Uterus (tissue), 4 donors: ENCODE measurements around the gene DCAF6. TPM values are rescaled to one million over a fixed set of nuclear protein-coding genes. Genes with fewer than 3 reads are reported as not detected.
"Not testable (repeated sequence)": the region's sequence is repeated elsewhere in the genome, so short reads cannot be mapped to it uniquely, and the experiment has no call there.

ENCODE experiments used
- DNase-seq, 2 donors: peaks; one replicate each; pipeline ENCODE4 v3.0.0-alpha.2; 2019 to 2020
- H3K27ac ChIP-seq, 2 donors: fragments of 200-600 bp; sonication (generic); 1 replicate in 1 of 2; 2 replicates in 1 of 2; pipeline ENCODE4 v1.5.1; 2016 to 2018
- H3K27me3 ChIP-seq, 2 donors: fragments of 200-600 bp; sonication (generic); one replicate each; pipeline ENCODE4 v1.5.1; 2018 to 2019; ENCODE audit warnings: control low read depth in 1 of 2
- H3K36me3 ChIP-seq, 2 donors: fragments of 200-600 bp; sonication (generic); one replicate each; pipeline ENCODE4 v1.5.1; 2019; ENCODE audit warnings: control low read depth in 1 of 2
- H3K4me1 ChIP-seq, 2 donors: fragments of 200-600 bp; sonication (generic); one replicate each; pipeline ENCODE4 v1.5.1; 2018 to 2019; ENCODE audit warnings: control low read depth in 1 of 2
- H3K4me3 ChIP-seq, 2 donors: fragments of 200-600 bp; sonication (generic); 1 replicate in 1 of 2; 2 replicates in 1 of 2; pipeline ENCODE4 v1.5.1; 2018 to 2019; ENCODE audit warnings: mild to moderate bottlenecking in 1 of 2
- H3K9me3 ChIP-seq, 2 donors: fragments of 200-600 bp; sonication (generic); one replicate each; pipeline ENCODE4 v1.5.1; 2019; ENCODE audit warnings: control low read depth in 1 of 2
- POLR2A ChIP-seq, 2 donors: fragments of 450-650 bp; IDR thresholded peaks; one replicate each; pipeline ENCODE4 v1.6.1; 2016; ENCODE audit warnings: antibody characterized with exemption in 2 of 2, mild to moderate bottlenecking in 1 of 2, moderate library complexity in 1 of 2
- intact Hi-C: fragments of 100-400 bp; cut with DNase I; formaldehyde crosslinking; loops from one replicate; pipeline ENCODE4 v1.15.1; 2023; ENCODE audit warnings: low total_unique reads
- total RNA-seq, 4 donors: library from RNA; depleted of rRNA in 3 of 4; stranded (reverse); fragments of >200 nt in 3 of 4; gene quantifications; one replicate each; pipeline versions ENCODE4 v1.1.0 to v1.2.4, GENCODE V29; 2014 to 2023
- TF ChIP-seq, protein P1 (sequence below), 4 experiments: fragments of 200-600 bp in 2 of 4; fragments of 450-650 bp in 2 of 4; sonication (generic) in 2 of 4; IDR thresholded peaks; one replicate each; pipeline ENCODE4 v1.5.1; 2016 to 2019; ENCODE audit warnings: antibody characterized with exemption in 4 of 4, mild to moderate bottlenecking in 2 of 4, moderate library complexity in 1 of 4
- donor health status: DM: yes; HTN: yes; CAD: no.

DCAF6 gene
- total RNA-seq, 4 donors from 2014 or later = 19.1 to 77.7 (median 44.9) TPM

DNA sequence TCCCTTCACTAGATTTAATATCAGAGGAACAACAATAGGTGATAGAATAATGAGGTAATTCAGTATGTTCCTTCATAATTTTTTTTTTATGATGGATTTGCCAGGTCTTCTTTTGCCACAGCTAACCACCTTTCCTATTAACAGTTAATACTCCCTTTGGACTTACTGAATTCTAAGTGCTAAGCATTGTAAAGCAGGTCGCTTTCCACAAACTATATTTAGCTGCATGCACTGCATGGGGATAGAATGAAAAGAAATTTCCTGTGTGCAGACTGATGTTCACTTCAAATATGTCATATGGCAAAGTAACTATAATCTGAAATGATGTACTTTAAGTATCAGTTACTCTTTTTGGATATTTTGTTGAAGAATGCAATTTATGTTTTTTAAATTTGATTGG, 114.4 kb downstream of the DCAF6 start:
- H3K27me3 ChIP-seq = no peaks in the 10 kb centered on the region
- TF ChIP-seq, protein P1, sequence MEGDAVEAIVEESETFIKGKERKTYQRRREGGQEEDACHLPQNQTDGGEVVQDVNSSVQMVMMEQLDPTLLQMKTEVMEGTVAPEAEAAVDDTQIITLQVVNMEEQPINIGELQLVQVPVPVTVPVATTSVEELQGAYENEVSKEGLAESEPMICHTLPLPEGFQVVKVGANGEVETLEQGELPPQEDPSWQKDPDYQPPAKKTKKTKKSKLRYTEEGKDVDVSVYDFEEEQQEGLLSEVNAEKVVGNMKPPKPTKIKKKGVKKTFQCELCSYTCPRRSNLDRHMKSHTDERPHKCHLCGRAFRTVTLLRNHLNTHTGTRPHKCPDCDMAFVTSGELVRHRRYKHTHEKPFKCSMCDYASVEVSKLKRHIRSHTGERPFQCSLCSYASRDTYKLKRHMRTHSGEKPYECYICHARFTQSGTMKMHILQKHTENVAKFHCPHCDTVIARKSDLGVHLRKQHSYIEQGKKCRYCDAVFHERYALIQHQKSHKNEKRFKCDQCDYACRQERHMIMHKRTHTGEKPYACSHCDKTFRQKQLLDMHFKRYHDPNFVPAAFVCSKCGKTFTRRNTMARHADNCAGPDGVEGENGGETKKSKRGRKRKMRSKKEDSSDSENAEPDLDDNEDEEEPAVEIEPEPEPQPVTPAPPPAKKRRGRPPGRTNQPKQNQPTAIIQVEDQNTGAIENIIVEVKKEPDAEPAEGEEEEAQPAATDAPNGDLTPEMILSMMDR (IDR thresholded peaks at IDR 0.05) = no peak
- no peak for TF ChIP-seq POLR2A (IDR thresholded peaks at IDR 0.05)
- H3K36me3 ChIP-seq = no peaks in the 10 kb centered on the region
- no peak overlapping the region for H3K4me3 ChIP-seq
- DNase-seq = no peak
- no peaks in the 10 kb centered on the region for H3K4me1 ChIP-seq
- intact Hi-C loops = no loop called here
- no peaks in the 10 kb centered on the region for H3K9me3 ChIP-seq
- H3K27ac ChIP-seq = no peak overlapping the region

DNA sequence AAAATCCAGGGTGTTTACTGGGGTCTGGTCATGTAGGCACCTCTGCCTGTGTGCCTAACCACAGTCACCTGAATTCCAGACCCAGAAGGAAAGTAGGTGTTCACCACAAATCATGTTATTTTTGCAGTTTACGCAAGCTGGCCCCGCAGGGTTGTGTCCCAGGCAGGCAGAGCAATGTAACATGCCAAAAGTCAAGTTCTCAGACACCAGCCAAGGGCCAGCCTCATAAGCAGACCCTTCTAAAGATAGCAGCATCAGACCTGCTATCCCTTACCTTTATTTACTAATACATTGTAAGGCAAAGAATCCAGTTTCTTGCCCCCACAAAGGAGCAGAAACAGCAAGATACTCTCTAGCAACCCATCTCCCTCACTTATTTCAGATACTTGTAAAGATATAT, 117.2 kb downstream of the DCAF6 start:
- H3K9me3 ChIP-seq = no peaks in the 10 kb centered on the region
- no peaks in the 10 kb centered on the region for H3K36me3 ChIP-seq
- no peak overlapping the region for H3K27ac ChIP-seq
- no peaks in the 10 kb centered on the region for H3K4me1 ChIP-seq
- intact Hi-C loops = no loop called here
- H3K27me3 ChIP-seq = no peaks in the 10 kb centered on the region
- no peak overlapping the region for H3K4me3 ChIP-seq
- DNase-seq = no peak
- TF ChIP-seq POLR2A (IDR thresholded peaks at IDR 0.05) = no peak
- TF ChIP-seq, protein P1 (IDR thresholded peaks at IDR 0.05) = no peak

DNA sequence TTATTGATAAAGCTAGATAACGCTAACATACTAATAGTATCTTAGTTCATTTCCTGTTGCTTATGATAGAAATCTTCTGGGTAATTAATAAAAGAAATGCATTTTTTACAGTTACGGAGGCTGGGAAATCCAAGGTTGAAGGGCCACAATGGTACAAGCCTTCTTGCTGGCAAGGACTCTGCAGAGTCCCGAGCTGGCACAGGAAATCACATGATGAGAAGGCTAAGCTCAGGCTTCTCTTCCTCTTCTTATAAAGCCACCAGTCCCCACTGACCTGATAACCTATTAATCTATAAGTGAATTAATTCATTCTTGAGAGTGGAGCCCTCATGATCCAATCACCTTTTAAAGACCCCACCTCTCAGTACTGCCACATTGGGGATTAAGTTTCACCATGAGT, 117.6 kb downstream of the DCAF6 start:
- Histone ChIP-seq H3K36me3 (no peaks in the 10 kb centered on the region), H3K4me1 (no peaks in the 10 kb centered on the region), H3K27me3 (no peaks in the 10 kb centered on the region), H3K9me3 (no peaks in the 10 kb centered on the region), H3K27ac (no peak overlapping the region), H3K4me3 (no peak overlapping the region)
- intact Hi-C loops = no loop called here
- TF ChIP-seq POLR2A (IDR thresholded peaks at IDR 0.05) = no peak
- TF ChIP-seq, protein P1 (IDR thresholded peaks at IDR 0.05) = no peak
- DNase-seq = no peak

DNA sequence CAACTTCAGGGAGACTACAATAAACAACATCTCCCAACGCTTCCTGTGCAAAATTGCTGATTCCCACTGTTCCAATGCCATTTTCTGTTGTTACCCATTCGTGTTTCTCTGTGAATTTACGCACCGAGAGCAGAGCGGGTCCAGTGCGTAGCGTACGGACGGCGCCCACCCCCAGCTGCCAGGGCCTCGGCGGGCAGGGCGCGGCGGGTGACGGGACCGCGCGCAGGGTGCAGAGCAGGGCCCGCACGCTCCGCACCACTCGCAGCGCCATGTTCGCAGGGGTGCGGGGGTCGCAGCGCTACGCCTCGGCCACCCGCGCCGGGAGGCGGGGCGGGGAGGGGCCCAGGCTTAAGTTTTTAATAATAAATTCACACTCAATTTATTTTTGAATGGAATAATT, 119.7 kb downstream of the DCAF6 start:
- H3K4me3 ChIP-seq, intact Hi-C loops, H3K9me3 ChIP-seq, H3K27ac ChIP-seq, H3K4me1 ChIP-seq, DNase-seq, H3K27me3 ChIP-seq, H3K36me3 ChIP-seq: not testable (repeated sequence)

DNA sequence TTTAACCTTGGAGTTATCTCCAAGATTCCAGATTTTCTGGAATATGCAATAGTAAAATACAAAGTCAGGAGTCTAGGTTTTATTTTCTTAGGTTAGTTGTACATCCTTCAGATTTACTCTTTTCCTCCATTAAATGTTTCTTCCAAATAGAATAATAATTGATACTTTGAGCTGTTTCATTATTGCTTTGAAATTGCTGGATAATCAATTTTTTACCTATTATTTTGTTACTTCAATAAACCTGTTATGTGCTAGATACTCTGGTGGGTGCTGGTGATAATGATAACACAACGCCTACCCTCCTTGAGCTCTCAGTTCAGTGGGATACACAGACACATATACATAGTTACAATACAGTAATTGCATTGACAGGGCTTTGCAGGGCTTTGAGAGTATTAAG, 120.9 kb downstream of the DCAF6 start:
- Histone ChIP-seq H3K27ac (no peak overlapping the region), H3K36me3 (no peaks in the 10 kb centered on the region), H3K9me3 (no peaks in the 10 kb centered on the region), H3K4me3 (no peak overlapping the region), H3K27me3 (no peaks in the 10 kb centered on the region), H3K4me1 (no peaks in the 10 kb centered on the region)
- DNase-seq = no peak
- intact Hi-C loops = no loop called here
- no peak for TF ChIP-seq POLR2A (IDR thresholded peaks at IDR 0.05)
- TF ChIP-seq, protein P1 (IDR thresholded peaks at IDR 0.05) = no peak

DNA sequence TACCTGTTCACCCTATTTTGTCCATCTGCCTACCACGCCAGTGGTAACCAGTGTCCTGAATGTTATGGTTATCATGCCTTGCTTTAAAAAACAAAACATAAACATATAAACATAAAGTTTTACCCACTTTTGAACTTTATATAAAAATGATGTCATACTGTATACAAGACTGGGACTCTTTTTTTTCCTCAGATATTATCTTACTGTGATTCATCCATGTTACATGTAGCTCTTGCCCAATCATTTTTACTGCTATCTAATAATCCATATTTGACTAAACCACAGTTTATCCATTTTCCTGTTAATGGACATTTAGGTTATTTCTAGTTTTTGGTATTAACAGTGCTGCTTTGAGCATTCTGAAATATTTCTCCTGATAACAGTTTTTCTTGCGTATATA, 121.4 kb downstream of the DCAF6 start:
- H3K9me3 ChIP-seq = no peaks in the 10 kb centered on the region
- intact Hi-C loops = no loop called here
- no peak for DNase-seq
- TF ChIP-seq POLR2A (IDR thresholded peaks at IDR 0.05) = no peak
- TF ChIP-seq, protein P1 (IDR thresholded peaks at IDR 0.05) = no peak
- no peak overlapping the region for H3K27ac ChIP-seq
- H3K4me1 ChIP-seq = no peaks in the 10 kb centered on the region
- H3K36me3 ChIP-seq = no peaks in the 10 kb centered on the region
- no peaks in the 10 kb centered on the region for H3K27me3 ChIP-seq
- no peak overlapping the region for H3K4me3 ChIP-seq
